CD14-positive monocyte (primary cell): ENCODE measurements around the gene EFCAB8. TPM values are rescaled to one million over a fixed set of nuclear protein-coding genes. Genes with fewer than 3 reads are reported as not detected.

Experiments
- DNase-seq, 3 donors: peaks; one replicate each; pipeline ENCODE4 v3.0.0-alpha.2; 2011 to 2022
- H2AFZ ChIP-seq: 2 replicates; pipeline ENCODE4 v1.6.0; 2012; ENCODE audit warnings: mild to moderate bottlenecking, low read depth, low read length, inconsistent platforms; ENCODE audit not compliant: insufficient read depth, poor library complexity, severe bottlenecking
- H3K27ac ChIP-seq, 2 donors: 1 replicate in 1 of 2; 2 replicates in 1 of 2; pipeline ENCODE4 v1.5.1; 2012 to 2013; ENCODE audit warnings: low read length in 2 of 2, control low read depth in 1 of 2, inconsistent platforms in 1 of 2, low read depth in 1 of 2, mild to moderate bottlenecking in 1 of 2
- H3K27me3 ChIP-seq, 2 donors: one replicate each; pipeline versions ENCODE4 v1.6.0 to v1.6.1; 2011 to 2013; ENCODE audit warnings: low read length in 2 of 2; ENCODE audit not compliant: control insufficient read depth in 2 of 2, insufficient read depth in 2 of 2
- H3K36me3 ChIP-seq, 2 donors: replicated peaks in 1 of 2; 1 replicate in 1 of 2; 2 replicates in 1 of 2; pipeline versions ENCODE4 v1.5.1 to v1.6.1; 2012 to 2013; ENCODE audit warnings: low read length in 2 of 2, control low read depth in 1 of 2, inconsistent platforms in 1 of 2, mild to moderate bottlenecking in 1 of 2; ENCODE audit not compliant: insufficient read depth in 2 of 2, control insufficient read depth in 1 of 2
- H3K4me1 ChIP-seq, 2 donors: 1 replicate in 1 of 2; 2 replicates in 1 of 2; pipeline versions ENCODE4 v1.5.1 to v1.6.1; 2012 to 2013; ENCODE audit warnings: low read length in 2 of 2, control low read depth in 1 of 2, inconsistent platforms in 1 of 2, mild to moderate bottlenecking in 1 of 2, moderate library complexity in 1 of 2; ENCODE audit not compliant: insufficient read depth in 2 of 2, control insufficient read depth in 1 of 2
- H3K4me2 ChIP-seq: replicated peaks from 2 replicates; pipeline ENCODE3; 2012; ENCODE audit warnings: low read length, moderate library complexity, mild to moderate bottlenecking; ENCODE audit not compliant: poor library complexity, severe bottlenecking; ENCODE audit errors: extremely low read depth
- H3K4me3 ChIP-seq, 3 experiments: fragments of 200-600 bp in 1 of 3; sonication (generic) in 1 of 3; replicated peaks in 1 of 3; 1 replicate in 2 of 3; 2 replicates in 1 of 3; pipeline ENCODE4 v1.5.1; 2011 to 2013; ENCODE audit warnings: low read length in 3 of 3, mild to moderate bottlenecking in 3 of 3, control low read depth in 2 of 3, low read depth in 2 of 3, inconsistent platforms in 1 of 3, moderate library complexity in 1 of 3
- H3K79me2 ChIP-seq: 2 replicates; pipeline ENCODE4 v1.6.0; 2012; ENCODE audit warnings: mild to moderate bottlenecking, control low read depth, inconsistent platforms, low read length, moderate library complexity; ENCODE audit not compliant: insufficient read depth
- H3K9ac ChIP-seq: 2 replicates; pipeline ENCODE4 v1.6.0; 2017; ENCODE audit warnings: low read length, mild to moderate bottlenecking; ENCODE audit not compliant: insufficient read depth, poor library complexity, severe bottlenecking
- H3K9me3 ChIP-seq, 2 donors: replicated peaks in 1 of 2; 1 replicate in 1 of 2; 2 replicates in 1 of 2; pipeline versions ENCODE4 v1.5.1 to v1.6.1; 2012 to 2013; ENCODE audit warnings: low read length in 2 of 2, control low read depth in 1 of 2; ENCODE audit not compliant: control insufficient read depth in 1 of 2, insufficient read depth in 1 of 2
- H4K20me1 ChIP-seq: 2 replicates; pipeline ENCODE4 v1.6.0; 2012; ENCODE audit warnings: mild to moderate bottlenecking, low read length, control low read depth, moderate library complexity; ENCODE audit not compliant: insufficient read depth
- H3K27ac Mint-ChIP-seq, 7 donors: one replicate each; pipeline ENCODE4 v1.8.0; 2020; ENCODE audit warnings: mild to moderate bottlenecking in 7 of 7, mixed read lengths in 7 of 7, moderate library complexity in 6 of 7, inconsistent platforms in 2 of 7
- H3K27me3 Mint-ChIP-seq, 3 donors: one replicate each; pipeline ENCODE4 v1.8.0; 2021 to 2022; ENCODE audit warnings: low read depth in 3 of 3, mild to moderate bottlenecking in 3 of 3, mixed read lengths in 3 of 3, moderate library complexity in 3 of 3, inconsistent platforms in 1 of 3
- H3K36me3 Mint-ChIP-seq, 2 donors: one replicate each; pipeline ENCODE4 v1.8.0; 2020; ENCODE audit warnings: mixed read lengths in 2 of 2, inconsistent platforms in 1 of 2, mild to moderate bottlenecking in 1 of 2
- H3K4me1 Mint-ChIP-seq: one replicate; pipeline ENCODE4 v1.8.0; 2020; ENCODE audit warnings: mild to moderate bottlenecking, mixed read lengths
- H3K4me3 Mint-ChIP-seq, 2 donors: one replicate each; pipeline ENCODE4 v1.8.0; 2020; ENCODE audit warnings: mild to moderate bottlenecking in 2 of 2, mixed read lengths in 2 of 2, moderate library complexity in 1 of 2
- H3K9me3 Mint-ChIP-seq, 7 donors: one replicate each; pipeline ENCODE4 v1.8.0; 2020 to 2022; ENCODE audit warnings: mixed read lengths in 7 of 7, mild to moderate bottlenecking in 6 of 7, moderate library complexity in 6 of 7, inconsistent platforms in 2 of 7
- CTCF ChIP-seq: fragments of 200-600 bp; IDR thresholded peaks from one replicate; pipeline ENCODE4 v1.8.0; 2022; ENCODE audit warnings: antibody characterized with exemption, mild to moderate bottlenecking
- WGBS: methylation state at CpG from one replicate; pipeline ENCODE4 v1.1.5; 2013; ENCODE audit warnings: missing lambda C conversion rate; ENCODE audit not compliant: insufficient coverage; 5-methylcytosine and 5-hydroxymethylcytosine counted together
- intact Hi-C, 2 donors: fragments of 100-400 bp; cut with micrococcal nuclease; formaldehyde crosslinking; loops; one replicate each; pipeline versions ENCODE4 v1.15.0 to v1.15.1; 2023
- polyA plus RNA-seq, 3 donors: library from polyadenylated mRNA; depleted of rRNA in 1 of 3; unstranded in 2 of 3; stranded (reverse) in 1 of 3; fragments of 300-500 nt in 2 of 3; fragments of >200 nt in 1 of 3; fragmentation: Illumina TruSeq in 2 of 3; gene quantifications; 1 replicate in 2 of 3; 2 replicates in 1 of 3; pipeline ENCODE4 v1.2.3, GENCODE V29; 2012 to 2021

The EFCAB8 gene
- polyA plus RNA-seq, 3 donors = 0.45 TPM; not detected in 2

GRCh38 chr20:32911355-32911754 is 52.6 kb downstream of the EFCAB8 start:
- intact Hi-C loops = no loop called here
- no peaks in the 10 kb centered on the region for H3K79me2 ChIP-seq
- Mint-ChIP-seq H3K4me1 (no peaks in the 10 kb centered on the region), H3K36me3 (no peaks in the 10 kb centered on the region), H3K27ac (no peak overlapping the region), H3K9me3 (peaks cover 11 to 17% (median 15%) of the 10 kb centered on the region in 7 donors), H3K4me3 (no peak overlapping the region), H3K27me3 (no peaks in the 10 kb centered on the region)
- DNase-seq = no peak
- no peak overlapping the region for H3K4me2 ChIP-seq
- no peak overlapping the region for H3K27ac ChIP-seq
- WGBS = 93% methylated on average over 13 of the region's 13 CpGs
- H3K9ac ChIP-seq = no peak overlapping the region
- H3K36me3 ChIP-seq = no peaks in the 10 kb centered on the region
- no peaks in the 10 kb centered on the region for H4K20me1 ChIP-seq
- no peak for TF ChIP-seq CTCF
- H3K4me3 ChIP-seq = no peak overlapping the region
- H2AFZ ChIP-seq = no peak overlapping the region
- H3K27me3 ChIP-seq = no peaks in the 10 kb centered on the region
- H3K4me1 ChIP-seq = no peaks in the 10 kb centered on the region
- H3K9me3 ChIP-seq = peaks cover 10 to 11% of the 10 kb centered on the region in 2 donors

GRCh38 chr20:32912688-32913087 is 54.0 kb downstream of the EFCAB8 start:
- no peaks in the 10 kb centered on the region for H3K36me3 ChIP-seq
- WGBS = 80% methylated on average over 1 of the region's 1 CpG
- H3K79me2 ChIP-seq = no peaks in the 10 kb centered on the region
- intact Hi-C loops = no loop called here
- H3K27me3 ChIP-seq = no peaks in the 10 kb centered on the region
- no peaks in the 10 kb centered on the region for H3K4me1 ChIP-seq
- peaks cover 11 to 12% of the 10 kb centered on the region in 2 donors for H3K9me3 ChIP-seq
- Mint-ChIP-seq H3K27ac (no peak overlapping the region), H3K9me3 (peaks cover 12 to 19% (median 17%) of the 10 kb centered on the region in 7 donors), H3K4me3 (no peak overlapping the region), H3K36me3 (no peaks in the 10 kb centered on the region), H3K27me3 (no peaks in the 10 kb centered on the region), H3K4me1 (no peaks in the 10 kb centered on the region)
- H3K27ac ChIP-seq = no peak overlapping the region
- H4K20me1 ChIP-seq = no peaks in the 10 kb centered on the region
- DNase-seq = no peak
- no peak overlapping the region for H3K9ac ChIP-seq
- no peak for TF ChIP-seq CTCF
- H2AFZ ChIP-seq = no peak overlapping the region
- H3K4me2 ChIP-seq = no peak overlapping the region
- H3K4me3 ChIP-seq = no peak overlapping the region
